Cardiac fibroblast (primary cell): ENCODE measurements around the gene ZMYND10.

Source experiments
- DNase-seq, 2 donors: peaks; one replicate each; pipeline versions ENCODE4 v3.0.0 to v3.0.0-alpha.2; 2010; ENCODE audit warnings: low read depth in 2 of 2
- H3K4me3 ChIP-seq, 2 donors: replicated peaks in 1 of 2; 1 replicate in 1 of 2; 2 replicates in 1 of 2; pipeline ENCODE4 v1.5.1; 2011; ENCODE audit warnings: low read depth in 2 of 2, low read length in 2 of 2, mild to moderate bottlenecking in 2 of 2, moderate library complexity in 1 of 2
- TF ChIP-seq, protein P1 (sequence below): IDR thresholded peaks from one replicate; pipeline ENCODE4 v1.5.1; 2011; ENCODE audit warnings: low read depth, mild to moderate bottlenecking, low read length, inconsistent platforms

ZMYND10 gene

DNA sequence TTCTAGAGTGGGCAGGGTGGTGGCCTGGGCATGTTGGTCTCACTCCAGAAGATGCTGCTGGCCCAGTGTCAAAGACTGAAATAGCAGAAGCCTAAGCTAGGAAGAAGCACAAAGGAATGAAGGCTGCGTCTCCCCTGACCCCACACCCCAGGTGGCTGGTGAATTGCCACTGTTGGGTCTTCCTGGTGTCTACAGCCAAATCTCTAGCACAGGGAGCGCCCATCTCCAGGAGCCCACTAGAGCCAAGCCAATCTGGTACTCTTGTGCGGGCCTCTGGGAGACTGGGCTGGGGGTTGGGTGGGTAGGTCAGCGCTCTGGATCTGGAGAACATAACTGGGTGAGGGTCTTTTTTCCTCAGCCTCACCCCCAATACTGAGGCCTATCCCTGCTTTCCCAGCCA is 18.4 kb downstream of the ZMYND10 start:
- TF ChIP-seq, protein P1, sequence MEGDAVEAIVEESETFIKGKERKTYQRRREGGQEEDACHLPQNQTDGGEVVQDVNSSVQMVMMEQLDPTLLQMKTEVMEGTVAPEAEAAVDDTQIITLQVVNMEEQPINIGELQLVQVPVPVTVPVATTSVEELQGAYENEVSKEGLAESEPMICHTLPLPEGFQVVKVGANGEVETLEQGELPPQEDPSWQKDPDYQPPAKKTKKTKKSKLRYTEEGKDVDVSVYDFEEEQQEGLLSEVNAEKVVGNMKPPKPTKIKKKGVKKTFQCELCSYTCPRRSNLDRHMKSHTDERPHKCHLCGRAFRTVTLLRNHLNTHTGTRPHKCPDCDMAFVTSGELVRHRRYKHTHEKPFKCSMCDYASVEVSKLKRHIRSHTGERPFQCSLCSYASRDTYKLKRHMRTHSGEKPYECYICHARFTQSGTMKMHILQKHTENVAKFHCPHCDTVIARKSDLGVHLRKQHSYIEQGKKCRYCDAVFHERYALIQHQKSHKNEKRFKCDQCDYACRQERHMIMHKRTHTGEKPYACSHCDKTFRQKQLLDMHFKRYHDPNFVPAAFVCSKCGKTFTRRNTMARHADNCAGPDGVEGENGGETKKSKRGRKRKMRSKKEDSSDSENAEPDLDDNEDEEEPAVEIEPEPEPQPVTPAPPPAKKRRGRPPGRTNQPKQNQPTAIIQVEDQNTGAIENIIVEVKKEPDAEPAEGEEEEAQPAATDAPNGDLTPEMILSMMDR, result no peak
- H3K4me3 ChIP-seq, result peak overlapping the region; percentile 91 to 92
- DNase-seq, result no peak

DNA sequence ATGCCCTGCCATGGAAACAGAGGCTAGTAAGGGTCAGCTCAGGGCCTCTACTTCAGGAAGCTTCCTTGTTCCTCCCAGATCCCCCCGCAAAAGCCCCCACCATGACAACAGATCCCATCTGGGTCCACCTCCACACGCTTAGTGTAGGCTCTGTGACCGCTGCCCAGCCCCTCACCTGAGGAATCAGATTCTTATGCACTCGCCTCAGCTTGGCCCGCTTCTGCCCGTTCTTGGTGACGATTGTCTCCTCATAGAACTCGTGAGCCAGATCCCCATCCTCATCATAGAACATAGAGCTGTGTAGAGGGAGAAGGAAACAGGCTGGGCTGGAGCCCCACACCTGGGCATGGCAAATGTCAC is 19.4 kb downstream of the ZMYND10 start:
- DNase-seq, result no peak
- TF ChIP-seq, protein P1, result no peak
- no peak overlapping the region for H3K4me3 ChIP-seq

DNA sequence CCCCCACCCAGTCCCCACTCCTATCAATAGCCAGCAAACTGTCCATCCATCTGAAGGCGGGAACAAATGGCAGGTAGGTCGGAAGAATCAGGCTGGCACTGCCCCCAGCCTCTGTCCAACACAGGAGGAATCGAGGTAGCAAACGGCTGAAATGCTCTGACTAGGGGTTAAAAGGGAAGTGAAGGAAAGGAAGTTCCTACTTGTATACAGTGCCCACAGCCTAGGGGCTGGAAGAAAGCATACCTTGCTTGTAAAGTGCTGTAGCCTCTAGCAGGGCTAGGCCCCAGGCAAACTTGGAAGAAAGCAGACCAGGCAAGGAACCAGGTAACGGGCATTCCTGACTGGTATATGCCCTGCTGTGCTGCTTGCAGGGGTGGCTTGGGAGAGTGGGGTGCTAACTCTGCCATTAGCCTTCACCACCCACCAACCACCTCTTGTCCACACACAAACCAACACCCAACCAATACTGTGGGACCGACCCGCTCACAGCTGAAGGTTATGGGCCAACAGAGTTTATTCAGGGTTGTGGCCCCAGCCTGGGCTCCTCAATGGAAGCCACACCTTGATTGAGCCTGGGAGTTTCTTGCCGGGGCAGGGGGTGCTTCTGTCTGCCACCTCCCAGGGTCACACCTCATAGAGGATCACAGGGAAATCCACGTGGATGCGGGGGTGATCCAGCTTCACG is 19.9 kb downstream of the ZMYND10 start:
- TF ChIP-seq, protein P1, result no peak
- H3K4me3 ChIP-seq, result no peak overlapping the region
- DNase-seq, result no peak

DNA sequence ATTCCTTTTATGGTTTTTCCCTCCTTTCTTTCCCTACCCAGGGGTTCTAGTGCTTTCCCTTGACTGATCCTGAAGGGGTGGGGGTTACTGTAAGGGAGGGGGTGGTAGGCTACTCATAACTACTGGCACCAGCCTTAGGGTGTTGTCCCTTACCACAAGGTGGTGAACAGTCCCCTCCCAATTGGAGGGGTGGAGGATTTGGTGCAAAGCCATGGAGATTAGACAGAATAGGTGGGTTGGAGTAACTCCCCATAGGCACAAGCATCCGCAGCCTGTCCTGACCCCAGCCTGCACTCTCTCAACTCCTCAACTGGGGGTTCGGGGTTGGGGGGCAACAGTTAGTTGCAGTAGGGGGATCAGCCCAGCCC is 20.4 kb downstream of the ZMYND10 start:
- H3K4me3 ChIP-seq, result no peak overlapping the region
- TF ChIP-seq, protein P1, result no peak
- DNase-seq, result no peak

DNA sequence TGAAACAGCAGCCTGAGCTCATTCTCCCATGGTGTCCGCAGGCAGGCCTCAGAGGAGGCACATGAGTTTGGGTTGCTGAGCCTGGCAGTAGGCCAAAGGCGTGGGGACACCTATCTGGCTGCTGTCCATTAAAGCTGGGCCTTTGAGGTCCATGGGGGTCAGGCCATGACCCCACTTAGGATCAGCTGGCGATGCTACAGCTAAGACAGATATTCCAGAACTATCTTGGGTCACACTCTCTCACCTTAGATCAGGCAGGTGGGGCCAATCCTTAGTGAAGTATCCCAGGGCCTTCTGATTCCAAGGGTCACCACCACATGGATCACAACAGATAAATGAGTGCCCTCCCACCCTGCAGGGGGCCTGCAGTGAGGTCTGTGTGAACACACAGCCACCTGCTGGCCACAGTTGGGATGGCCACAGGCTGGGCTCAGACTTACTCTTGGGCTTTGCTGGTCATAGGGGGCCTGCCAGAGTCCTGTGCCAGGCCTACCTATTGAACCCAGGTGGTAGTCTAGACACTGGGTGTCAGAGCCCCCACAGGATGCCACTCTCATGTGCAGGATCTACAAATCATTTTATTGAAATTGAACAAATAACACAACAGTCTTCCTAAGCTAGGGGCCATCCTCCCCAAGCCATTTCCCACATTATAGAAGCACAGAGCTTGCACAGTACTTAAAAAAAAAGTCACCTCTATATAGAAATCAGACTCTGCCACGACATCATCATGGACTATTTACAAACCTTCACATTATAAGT is 21.0 kb downstream of the ZMYND10 start:
- no peak overlapping the region for H3K4me3 ChIP-seq
- TF ChIP-seq, protein P1, result peak; percentile 94
- peak; percentile 67 to 72 for DNase-seq

DNA sequence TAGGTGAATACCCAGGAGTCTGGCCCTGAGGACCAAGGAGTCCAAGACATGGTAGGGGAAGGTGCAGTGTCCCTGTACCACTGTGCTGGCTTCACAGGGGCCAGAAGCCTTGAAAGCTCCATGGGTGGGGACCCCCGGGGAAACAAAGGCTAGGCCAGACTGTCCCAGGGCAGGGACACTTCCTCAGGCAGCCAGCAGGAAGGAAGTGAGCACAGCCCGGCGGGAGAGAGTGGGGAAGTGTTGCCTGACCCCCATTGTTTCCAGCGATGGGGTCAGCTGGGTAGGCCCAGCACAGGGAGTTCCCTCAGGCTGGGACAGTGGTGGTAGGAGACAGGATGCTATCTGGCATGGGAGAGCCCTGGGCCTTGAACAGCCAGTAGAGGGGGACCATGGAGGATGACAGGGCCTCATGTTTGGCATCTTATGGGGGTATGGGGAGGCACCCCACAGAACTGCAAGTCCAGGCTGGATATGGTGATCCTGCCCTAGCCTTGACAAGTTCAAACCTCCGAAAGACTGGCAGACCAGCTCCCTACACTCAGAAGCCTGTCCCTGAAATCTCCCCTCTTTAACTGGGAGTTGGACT is 21.8 kb downstream of the ZMYND10 start:
- DNase-seq, result peak; percentile 23 to 38
- no peak overlapping the region for H3K4me3 ChIP-seq
- TF ChIP-seq, protein P1, result peak; percentile 9
